ENCODE results near the gene CD55.

Gene CD55

DNA sequence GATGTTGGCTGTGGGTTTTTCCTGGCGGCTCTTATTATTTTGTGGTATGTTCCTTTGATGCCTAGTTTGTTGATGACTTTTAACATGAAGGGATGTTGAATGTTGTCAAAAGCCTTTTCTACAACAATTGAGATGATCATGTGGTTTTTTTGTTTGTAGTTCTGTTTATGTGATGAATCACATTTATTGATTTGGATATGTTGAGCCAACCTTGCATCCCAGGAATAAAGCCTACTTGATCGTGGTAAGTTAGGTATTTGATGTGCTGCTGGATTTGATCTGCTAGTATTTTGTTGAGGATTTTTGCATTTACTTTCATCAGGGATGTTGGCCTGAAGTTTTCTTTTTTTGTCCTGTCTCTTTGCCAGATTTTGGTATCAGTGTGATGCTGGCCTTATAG lies 28.5 kb downstream of the CD55 start:
- no peak for DNase-seq (ENCODE audit: insufficient read length, low spot score)
- no peak for TF ChIP-seq POLR2AphosphoS5 (IDR thresholded peaks at IDR 0.05; ENCODE audit: low read depth, low read length)
- TF ChIP-seq TAF1 (IDR thresholded peaks at IDR 0.05; ENCODE audit: low read depth, low read length), result no peak
- FAIRE-seq, result no peak

GRCh38 chr1:207352554-207352953 lies 31.1 kb downstream of the CD55 start:
- TF ChIP-seq PAX5 (IDR thresholded peaks at IDR 0.05; ENCODE audit: insufficient read depth, low read length, severe bottlenecking), result no peak
- DNase-seq (ENCODE audit: insufficient read length, low spot score) (no peak), FAIRE-seq (no peak)

- FAIRE-seq, result no peak
- TF ChIP-seq TAF1 (IDR thresholded peaks at IDR 0.05; ENCODE audit: low read depth, low read length), result no peak
- no peak for TF ChIP-seq PAX5 (IDR thresholded peaks at IDR 0.05; ENCODE audit: insufficient read depth, low read length, severe bottlenecking)
- no peak for DNase-seq (ENCODE audit: insufficient read length, low spot score)
These were observed 33.6 kb downstream of the CD55 start for GRCh38 chr1:207355060-207355459.

- DNase-seq (ENCODE audit: insufficient read length, low spot score) (no peak), FAIRE-seq (no peak)
- TF ChIP-seq POLR2A (IDR thresholded peaks at IDR 0.05; ENCODE audit: low read depth, low read length), result no peak
- TF ChIP-seq POU2F2 (IDR thresholded peaks at IDR 0.05; ENCODE audit: low read depth, low read length), result no peak
- no peak for TF ChIP-seq PAX5 (IDR thresholded peaks at IDR 0.05; ENCODE audit: insufficient read depth, low read length, severe bottlenecking)
- no peak for TF ChIP-seq SPI1 (IDR thresholded peaks at IDR 0.05; ENCODE audit: low read depth, low read length)
- TF ChIP-seq TAF1 (IDR thresholded peaks at IDR 0.05; ENCODE audit: low read depth, low read length), result no peak
- TF ChIP-seq POLR2AphosphoS5 (IDR thresholded peaks at IDR 0.05; ENCODE audit: low read depth, low read length), result no peak
These were observed 34.2 kb downstream of the CD55 start for GRCh38 chr1:207355513-207356295.

GRCh38 chr1:207361029-207361428 lies 39.6 kb downstream of the CD55 start:
- DNase-seq (ENCODE audit: insufficient read length, low spot score), result no peak
- FAIRE-seq, result no peak
- no peak for TF ChIP-seq SPI1 (IDR thresholded peaks at IDR 0.05; ENCODE audit: low read depth, low read length)
- no peak for TF ChIP-seq POU2F2 (IDR thresholded peaks at IDR 0.05; ENCODE audit: low read depth, low read length)
- no peak for TF ChIP-seq POLR2AphosphoS5 (IDR thresholded peaks at IDR 0.05; ENCODE audit: low read depth, low read length)
- TF ChIP-seq TAF1 (IDR thresholded peaks at IDR 0.05; ENCODE audit: low read depth, low read length), result no peak
- no peak for TF ChIP-seq PAX5 (IDR thresholded peaks at IDR 0.05; ENCODE audit: insufficient read depth, low read length, severe bottlenecking)
- TF ChIP-seq POLR2A (IDR thresholded peaks at IDR 0.05; ENCODE audit: low read depth, low read length), result no peak

- TF ChIP-seq POLR2A (IDR thresholded peaks at IDR 0.05; ENCODE audit: low read depth, low read length), result no peak
- no peak for TF ChIP-seq PAX5 (IDR thresholded peaks at IDR 0.05; ENCODE audit: insufficient read depth, low read length, severe bottlenecking)
- no peak for TF ChIP-seq SPI1 (IDR thresholded peaks at IDR 0.05; ENCODE audit: low read depth, low read length)
- TF ChIP-seq POLR2AphosphoS5 (IDR thresholded peaks at IDR 0.05; ENCODE audit: low read depth, low read length), result no peak
- no peak for TF ChIP-seq TAF1 (IDR thresholded peaks at IDR 0.05; ENCODE audit: low read depth, low read length)
- TF ChIP-seq POU2F2 (IDR thresholded peaks at IDR 0.05; ENCODE audit: low read depth, low read length), result no peak
- DNase-seq (ENCODE audit: insufficient read length, low spot score), result no peak
- no peak for FAIRE-seq
These were observed 40.4 kb downstream of the CD55 start for GRCh38 chr1:207361889-207362288.

GRCh38 chr1:207362962-207363860 lies 41.7 kb downstream of the CD55 start:
- FAIRE-seq, result no peak
- no peak for DNase-seq (ENCODE audit: insufficient read length, low spot score)
- TF ChIP-seq TAF1 (IDR thresholded peaks at IDR 0.05; ENCODE audit: low read depth, low read length) (no peak), SPI1 (IDR thresholded peaks at IDR 0.05; ENCODE audit: low read depth, low read length) (no peak), POLR2AphosphoS5 (IDR thresholded peaks at IDR 0.05; ENCODE audit: low read depth, low read length) (no peak), POLR2A (IDR thresholded peaks at IDR 0.05; ENCODE audit: low read depth, low read length) (no peak), POU2F2 (IDR thresholded peaks at IDR 0.05; ENCODE audit: low read depth, low read length) (no peak), PAX5 (IDR thresholded peaks at IDR 0.05; ENCODE audit: insufficient read depth, low read length, severe bottlenecking) (no peak)

DNA sequence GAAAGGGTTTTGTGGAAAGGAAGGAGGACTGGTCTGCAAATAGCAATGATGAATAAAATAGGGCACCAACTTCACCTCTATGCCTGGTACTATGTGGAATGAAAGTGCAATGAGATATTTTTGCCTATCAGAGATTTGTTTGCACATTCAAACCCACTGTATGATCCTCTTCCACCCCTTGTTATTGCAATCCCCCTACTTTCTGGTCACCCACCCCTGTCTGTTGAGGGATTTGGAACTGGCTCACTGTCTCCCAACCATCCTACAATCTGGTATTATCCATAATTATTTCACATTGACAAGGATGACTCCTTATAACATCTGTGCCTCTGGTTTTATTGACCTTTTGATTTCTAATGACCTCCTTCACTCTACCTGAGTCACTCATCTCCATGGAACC lies 42.4 kb downstream of the CD55 start:
- FAIRE-seq (no peak), DNase-seq (ENCODE audit: insufficient read length, low spot score) (no peak)
- TF ChIP-seq SPI1 (IDR thresholded peaks at IDR 0.05; ENCODE audit: low read depth, low read length), result no peak
- TF ChIP-seq POLR2A (IDR thresholded peaks at IDR 0.05; ENCODE audit: low read depth, low read length), result no peak
- TF ChIP-seq POLR2AphosphoS5 (IDR thresholded peaks at IDR 0.05; ENCODE audit: low read depth, low read length), result no peak
- TF ChIP-seq POU2F2 (IDR thresholded peaks at IDR 0.05; ENCODE audit: low read depth, low read length), result no peak
- TF ChIP-seq PAX5 (IDR thresholded peaks at IDR 0.05; ENCODE audit: insufficient read depth, low read length, severe bottlenecking), result no peak

DNA sequence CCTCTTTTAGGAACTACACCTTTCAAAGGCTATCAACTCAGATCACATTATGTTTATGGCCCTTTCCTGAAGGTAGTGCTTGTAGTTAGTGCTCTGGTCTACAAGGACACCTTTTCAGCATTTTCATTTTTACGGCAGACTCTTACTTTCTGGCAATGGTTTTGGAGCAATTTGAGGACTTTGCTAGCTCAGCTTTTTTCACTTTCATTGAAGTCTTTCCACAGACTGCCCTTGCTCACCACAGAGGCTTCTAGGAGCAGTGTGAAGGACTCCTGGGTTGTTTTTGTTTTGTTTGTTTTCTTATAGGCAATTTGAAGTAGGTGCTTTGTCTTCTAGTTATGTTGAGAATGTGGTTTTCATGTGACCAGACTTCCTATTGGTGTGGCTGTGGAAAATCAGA lies 43.1 kb downstream of the CD55 start:
- no peak for FAIRE-seq
- no peak for DNase-seq (ENCODE audit: insufficient read length, low spot score)
- TF ChIP-seq PAX5 (IDR thresholded peaks at IDR 0.05; ENCODE audit: insufficient read depth, low read length, severe bottlenecking) (no peak), POLR2AphosphoS5 (IDR thresholded peaks at IDR 0.05; ENCODE audit: low read depth, low read length) (no peak)

- TF ChIP-seq SPI1 (IDR thresholded peaks at IDR 0.05; ENCODE audit: low read depth, low read length), result no peak
- no peak for TF ChIP-seq PAX5 (IDR thresholded peaks at IDR 0.05; ENCODE audit: insufficient read depth, low read length, severe bottlenecking)
- TF ChIP-seq POLR2A (IDR thresholded peaks at IDR 0.05; ENCODE audit: low read depth, low read length), result no peak
- no peak for TF ChIP-seq POU2F2 (IDR thresholded peaks at IDR 0.05; ENCODE audit: low read depth, low read length)
- TF ChIP-seq TAF1 (IDR thresholded peaks at IDR 0.05; ENCODE audit: low read depth, low read length), result no peak
- TF ChIP-seq POLR2AphosphoS5 (IDR thresholded peaks at IDR 0.05; ENCODE audit: low read depth, low read length), result no peak
- DNase-seq (ENCODE audit: insufficient read length, low spot score) (no peak), FAIRE-seq (no peak)
These were observed 43.6 kb downstream of the CD55 start for GRCh38 chr1:207365063-207365462.

Measured in GM12891 (cell line).